GM12875 (cell line): ENCODE results near the gene TMEM271.

ENCODE experiments used
- H3K4me3 ChIP-seq: one replicate; pipeline ENCODE4 v1.5.1; 2011; ENCODE audit warnings: low read depth, low read length, control low read depth
- CTCF ChIP-seq: IDR thresholded peaks from 2 replicates; pipeline ENCODE4 v1.5.1; 2011; ENCODE audit warnings: low read depth, mild to moderate bottlenecking, control low read depth, inconsistent platforms, low read length, moderate library complexity, borderline replicate concordance; ENCODE audit not compliant: insufficient read depth

The TMEM271 gene

GRCh38 chr4:587671-588350 lies 11.7 kb upstream of the TMEM271 start:
- TF ChIP-seq CTCF = no peak

GRCh38 chr4:583820-584219 lies 7.7 kb upstream of the TMEM271 start:
- no peak for TF ChIP-seq CTCF
- no peak overlapping the region for H3K4me3 ChIP-seq

More at GRCh38 chr4:587671-588350, 11.7 kb upstream of the TMEM271 start:
- no peak overlapping the region for H3K4me3 ChIP-seq

GRCh38 chr4:581753-582361 lies 5.8 kb upstream of the TMEM271 start:
- TF ChIP-seq CTCF = no peak
- H3K4me3 ChIP-seq = no peak overlapping the region

- H3K4me3 ChIP-seq = no peak overlapping the region
- TF ChIP-seq CTCF = no peak
Observed at GRCh38 chr4:581181-581580, 5.1 kb upstream of the TMEM271 start.

GRCh38 chr4:579543-580175 lies 3.6 kb upstream of the TMEM271 start:
- no peak overlapping the region for H3K4me3 ChIP-seq
- no peak for TF ChIP-seq CTCF

- no peak overlapping the region for H3K4me3 ChIP-seq
- TF ChIP-seq CTCF = no peak
Observed at GRCh38 chr4:578451-579443, 2.7 kb upstream of the TMEM271 start.
